Endothelial cell of umbilical vein (primary cell): ENCODE results near the gene TNIK. TPM values are rescaled to one million over a fixed set of nuclear protein-coding genes. Genes with fewer than 3 reads are reported as not detected.

Source experiments
- BruUV-seq: library from RNA; stranded (reverse); fragments of 400-500 nt; replicated peaks from 2 replicates; lab custom pipeline; 2021; lab: Mats Ljungman, UMichigan
- CTCF ChIA-PET: fragments of 300-600, 350-600 bp; sonication (Branson Sonifier 250); formaldehyde crosslinking; loops from one replicate; lab custom pipeline; 2021; ENCODE audit warnings: antibody characterized with exemption, inconsistent platforms; lab: Charles Lee
- POLR2A ChIA-PET: fragments of 300-600, 350-600 bp; sonication (Branson Sonifier 250); formaldehyde crosslinking; loops from one replicate; lab custom pipeline; 2021; ENCODE audit warnings: antibody characterized with exemption, inconsistent platforms; lab: Charles Lee
- DNase-seq: peaks from one replicate; pipeline ENCODE4 v3.0.0-alpha.2; 2011; ENCODE audit warnings: low read depth, low spot score
- FAIRE-seq: peaks from 2 replicates; lab custom pipeline; 2011; peaks lifted over from hg19 to GRCh38; lab: Jason Lieb, UNC
- H2AFZ ChIP-seq: 2 replicates; pipeline ENCODE4 v1.6.0; 2012; ENCODE audit warnings: low read depth, low read length, control low read depth, inconsistent platforms
- H3K27ac ChIP-seq: 2 replicates; pipeline ENCODE4 v1.5.1; 2011; ENCODE audit warnings: low read depth, mild to moderate bottlenecking, control low read depth, low read length, moderate library complexity; ENCODE audit not compliant: insufficient read depth
- H3K27me3 ChIP-seq, 2 experiments: 2 replicates each; pipeline versions ENCODE4 v1.6.0 to v1.6.1; 2011; ENCODE audit warnings: low read length in 2 of 2, mixed read lengths in 1 of 2; ENCODE audit not compliant: control insufficient read depth in 2 of 2, insufficient read depth in 2 of 2
- H3K36me3 ChIP-seq, 2 experiments: 2 replicates in 1 of 2; 3 replicates in 1 of 2; pipeline ENCODE4 v1.5.1; 2011; ENCODE audit warnings: low read length in 2 of 2, mild to moderate bottlenecking in 1 of 2, moderate library complexity in 1 of 2; ENCODE audit not compliant: control insufficient read depth in 2 of 2, insufficient read depth in 2 of 2; ENCODE audit errors: extremely low read depth in 1 of 2
- H3K4me1 ChIP-seq: 3 replicates; pipeline ENCODE4 v1.5.1; 2011; ENCODE audit warnings: mild to moderate bottlenecking, low read length; ENCODE audit not compliant: control insufficient read depth, insufficient read depth; ENCODE audit errors: extremely low read depth
- H3K4me2 ChIP-seq: 2 replicates; pipeline ENCODE4 v1.6.1; 2011; ENCODE audit warnings: low read length, control low read depth, mixed read lengths; ENCODE audit not compliant: insufficient read depth
- H3K4me3 ChIP-seq, 3 experiments: fragments of 200-600 bp in 1 of 3; sonication (generic), shearing (Covaris generic) in 1 of 3; replicated peaks in 1 of 3; 2 replicates each; pipeline ENCODE4 v1.5.1; 2011 to 2016; ENCODE audit warnings: control low read depth in 3 of 3, low read length in 3 of 3, mild to moderate bottlenecking in 2 of 3, inconsistent platforms in 1 of 3, low read depth in 1 of 3, moderate library complexity in 1 of 3; ENCODE audit not compliant: insufficient read depth in 1 of 3
- H3K79me2 ChIP-seq: 2 replicates; pipeline ENCODE4 v1.6.0; 2012; ENCODE audit warnings: low read length, inconsistent platforms; ENCODE audit not compliant: control insufficient read depth, insufficient read depth
- H3K9ac ChIP-seq: replicated peaks from 2 replicates; pipeline ENCODE3; 2011; ENCODE audit warnings: low read length, control low read depth; ENCODE audit not compliant: insufficient read depth; ENCODE audit errors: extremely low read depth
- H3K9me1 ChIP-seq: replicated peaks from 3 replicates; pipeline ENCODE4 v1.6.0; 2011; ENCODE audit warnings: mild to moderate bottlenecking, low read length; ENCODE audit not compliant: control insufficient read depth, insufficient read depth; ENCODE audit errors: extremely low read depth
- H3K9me3 ChIP-seq: replicated peaks from 2 replicates; pipeline ENCODE4 v1.5.1; 2012; ENCODE audit warnings: low read length, inconsistent platforms; ENCODE audit not compliant: control insufficient read depth, insufficient read depth
- H4K20me1 ChIP-seq: replicated peaks from 2 replicates; pipeline ENCODE3; 2011; ENCODE audit warnings: mild to moderate bottlenecking, low read length; ENCODE audit not compliant: control insufficient read depth, insufficient read depth; ENCODE audit errors: extremely low read depth
- CTCF ChIP-seq, 2 donors: IDR thresholded peaks; 1 replicate in 1 of 2; 2 replicates in 1 of 2; pipeline ENCODE4 v1.5.1; 2011; ENCODE audit warnings: low read length in 2 of 2, mild to moderate bottlenecking in 2 of 2, moderate library complexity in 2 of 2, control low read depth in 1 of 2, inconsistent platforms in 1 of 2, low read depth in 1 of 2; ENCODE audit not compliant: insufficient read depth in 1 of 2; ENCODE audit errors: extremely low read depth in 1 of 2
- EZH2 ChIP-seq: IDR thresholded peaks from 2 replicates; pipeline ENCODE4 v1.6.1; 2012; ENCODE audit warnings: borderline replicate concordance, low read depth, mild to moderate bottlenecking, moderate library complexity, low read length, inconsistent platforms; ENCODE audit not compliant: severe bottlenecking
- GATA2 ChIP-seq: IDR thresholded peaks from 2 replicates; pipeline ENCODE4 v1.7.0; 2011; ENCODE audit warnings: low read depth, mild to moderate bottlenecking, moderate library complexity, mixed read lengths, low read length; ENCODE audit not compliant: insufficient read length, insufficient read depth
- MAX ChIP-seq: IDR thresholded peaks from 2 replicates; pipeline ENCODE4 v1.6.1; 2011; ENCODE audit not compliant: insufficient read depth, insufficient read length
- MYC ChIP-seq: IDR thresholded peaks from one replicate; pipeline ENCODE4 v1.6.1; 2011; ENCODE audit warnings: mild to moderate bottlenecking, low read depth, low read length
- POLR2AphosphoS5 ChIP-seq: IDR thresholded peaks from 2 replicates; pipeline ENCODE4 v1.6.1; 2012; ENCODE audit warnings: low read depth, mild to moderate bottlenecking, control low read depth, low read length, moderate library complexity; ENCODE audit not compliant: insufficient read depth
- dilution Hi-C: fragments of 300-500 bp; cut with MboI; formaldehyde crosslinking; loops from one replicate; pipeline ENCODE4 v1.15.0; 2019; ENCODE audit warnings: low sequenced_read_pairs; ENCODE audit not compliant: extremely low pct_ligation_motif_present
- intact Hi-C: fragments of 100-400 bp; cut with micrococcal nuclease; formaldehyde crosslinking; loops from one replicate; pipeline ENCODE4 v1.10.0; 2022
- polyA plus RNA-seq, 4 experiments: library from polyadenylated mRNA; depleted of rRNA in 3 of 4; stranded (reverse) in 3 of 4; unstranded in 1 of 4; fragments of >200 nt; gene quantifications; 2 replicates each; pipeline versions ENCODE4 v1.2.1 to v1.2.3, GENCODE V29; 2011 to 2012; ENCODE audit warnings: missing spikeins in 1 of 4
- total RNA-seq: library from RNA; stranded (reverse); gene quantifications from 2 replicates; pipeline ENCODE4 v1.2.3, GENCODE V29; 2021

Gene TNIK
- total and polyA plus RNA-seq, 2 donors (not counting 3 experiments of a cell fraction or from before 2014, with no cell fraction given), result 10.9 to 39.7 TPM

- H3K27me3 ChIP-seq, result no peaks in the 10 kb centered on the region
- no peaks in the 10 kb centered on the region for H4K20me1 ChIP-seq
- peaks cover 9% of the 10 kb centered on the region for H3K4me1 ChIP-seq
- H3K79me2 ChIP-seq, result peaks cover 70% of the 10 kb centered on the region
- dilution Hi-C loops (no loop called here), intact Hi-C loops (no loop called here)
- H2AFZ ChIP-seq, result no peak overlapping the region
- ChIA-PET POLR2A (no interaction called here), CTCF (no interaction called here)
- peaks cover 0 to 2% of the 10 kb centered on the region in 2 experiments for H3K36me3 ChIP-seq
- DNase-seq, result no peak
- TF ChIP-seq POLR2AphosphoS5 (no peak), EZH2 (no peak), CTCF (IDR thresholded peaks at IDR 0.05; ENCODE audit: extremely low read depth in 1 of 2, insufficient read depth in 1 of 2, low read depth in 1 of 2, low read length in 2 of 2) (peak; percentile 20 to 38), GATA2 (no peak), MAX (no peak), MYC (no peak)
- no peaks in the 10 kb centered on the region for H3K9me1 ChIP-seq
- H3K27ac ChIP-seq, result no peak overlapping the region
- no peak for FAIRE-seq
- no peak overlapping the region for H3K4me2 ChIP-seq
- no peak overlapping the region for H3K4me3 ChIP-seq
- no TSS peak for BruUV-seq
- H3K9me3 ChIP-seq, result no peaks in the 10 kb centered on the region
- no peak overlapping the region for H3K9ac ChIP-seq
Observed at GRCh38 chr3:171453180-171453886, 6.9 kb downstream of the TNIK start.
